NB4 (cell line): ENCODE measurements around the gene PCDH18.

Experiments used
- DNase-seq: peaks from one replicate; pipeline ENCODE4 v3.0.0; 2010; ENCODE audit warnings: low read depth
- H3K4me3 ChIP-seq: one replicate; pipeline ENCODE4 v1.5.1; 2011; ENCODE audit warnings: mild to moderate bottlenecking, low read depth, low read length, moderate library complexity
- MYC ChIP-seq: IDR thresholded peaks from 2 replicates; pipeline ENCODE4 v1.6.1; 2011; ENCODE audit warnings: low read depth, low read length
- POLR2A ChIP-seq: IDR thresholded peaks from 2 replicates; pipeline ENCODE4 v1.6.1; 2011; ENCODE audit warnings: mild to moderate bottlenecking; ENCODE audit not compliant: insufficient read length; ENCODE audit errors: extremely low read depth
- TF ChIP-seq, protein P1 (sequence below): IDR thresholded peaks from one replicate; pipeline ENCODE4 v1.5.1; 2012; ENCODE audit warnings: low read depth, low read length
- TF ChIP-seq, protein P2 (sequence below): IDR thresholded peaks from 2 replicates; pipeline ENCODE4 v1.6.1; 2011; ENCODE audit warnings: low read depth, low read length

PCDH18 gene

DNA sequence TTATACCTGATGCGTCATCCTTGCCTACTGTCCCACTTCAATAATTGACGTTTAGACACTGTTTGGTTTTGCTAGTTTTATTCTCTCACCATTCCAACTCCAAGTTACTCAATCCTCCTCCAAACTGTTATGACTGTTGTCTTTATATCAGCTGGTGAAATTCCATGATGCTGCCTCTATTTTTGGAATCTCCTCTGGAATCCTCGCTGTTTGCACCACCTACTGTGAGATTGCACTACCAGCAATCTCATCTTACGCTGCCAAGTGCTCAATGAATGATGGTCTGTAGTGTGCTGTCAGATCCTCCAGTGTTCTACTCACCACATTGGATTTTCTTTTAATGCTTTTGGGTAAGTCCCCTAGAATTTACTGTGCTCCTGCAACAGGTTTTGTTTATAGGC lies 13.2 kb upstream of the PCDH18 start:
- no peak for DNase-seq

DNA sequence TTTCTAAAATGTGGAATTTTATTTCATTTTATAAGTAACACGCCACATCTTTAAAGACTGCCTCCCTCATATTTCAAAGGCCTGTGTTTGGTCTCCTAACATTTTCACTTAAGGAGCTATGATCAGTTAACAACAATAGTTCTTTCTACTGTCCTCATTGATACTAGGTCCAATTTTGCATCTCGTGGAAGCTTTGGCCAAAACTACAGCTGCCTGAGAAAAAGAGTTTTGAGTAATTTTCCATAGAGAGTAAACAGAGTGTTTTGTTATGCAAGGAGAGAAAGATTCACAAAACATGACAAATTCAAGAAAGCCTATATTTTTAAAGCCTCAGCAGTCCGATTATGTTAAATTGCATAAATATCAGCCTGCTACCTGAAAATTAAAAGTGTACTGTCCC lies 11.4 kb upstream of the PCDH18 start:
- no peak for DNase-seq
- H3K4me3 ChIP-seq: no peak overlapping the region
- TF ChIP-seq, protein P1, sequence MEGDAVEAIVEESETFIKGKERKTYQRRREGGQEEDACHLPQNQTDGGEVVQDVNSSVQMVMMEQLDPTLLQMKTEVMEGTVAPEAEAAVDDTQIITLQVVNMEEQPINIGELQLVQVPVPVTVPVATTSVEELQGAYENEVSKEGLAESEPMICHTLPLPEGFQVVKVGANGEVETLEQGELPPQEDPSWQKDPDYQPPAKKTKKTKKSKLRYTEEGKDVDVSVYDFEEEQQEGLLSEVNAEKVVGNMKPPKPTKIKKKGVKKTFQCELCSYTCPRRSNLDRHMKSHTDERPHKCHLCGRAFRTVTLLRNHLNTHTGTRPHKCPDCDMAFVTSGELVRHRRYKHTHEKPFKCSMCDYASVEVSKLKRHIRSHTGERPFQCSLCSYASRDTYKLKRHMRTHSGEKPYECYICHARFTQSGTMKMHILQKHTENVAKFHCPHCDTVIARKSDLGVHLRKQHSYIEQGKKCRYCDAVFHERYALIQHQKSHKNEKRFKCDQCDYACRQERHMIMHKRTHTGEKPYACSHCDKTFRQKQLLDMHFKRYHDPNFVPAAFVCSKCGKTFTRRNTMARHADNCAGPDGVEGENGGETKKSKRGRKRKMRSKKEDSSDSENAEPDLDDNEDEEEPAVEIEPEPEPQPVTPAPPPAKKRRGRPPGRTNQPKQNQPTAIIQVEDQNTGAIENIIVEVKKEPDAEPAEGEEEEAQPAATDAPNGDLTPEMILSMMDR: no peak
- TF ChIP-seq, protein P2, sequence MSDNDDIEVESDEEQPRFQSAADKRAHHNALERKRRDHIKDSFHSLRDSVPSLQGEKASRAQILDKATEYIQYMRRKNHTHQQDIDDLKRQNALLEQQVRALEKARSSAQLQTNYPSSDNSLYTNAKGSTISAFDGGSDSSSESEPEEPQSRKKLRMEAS: no peak
- TF ChIP-seq POLR2A (no peak), MYC (no peak)

More for the DNA sequence above, 13.2 kb upstream of the PCDH18 start:
- no peak for TF ChIP-seq POLR2A
- TF ChIP-seq, protein P1: no peak
- TF ChIP-seq, protein P2: no peak
- no peak overlapping the region for H3K4me3 ChIP-seq

DNA sequence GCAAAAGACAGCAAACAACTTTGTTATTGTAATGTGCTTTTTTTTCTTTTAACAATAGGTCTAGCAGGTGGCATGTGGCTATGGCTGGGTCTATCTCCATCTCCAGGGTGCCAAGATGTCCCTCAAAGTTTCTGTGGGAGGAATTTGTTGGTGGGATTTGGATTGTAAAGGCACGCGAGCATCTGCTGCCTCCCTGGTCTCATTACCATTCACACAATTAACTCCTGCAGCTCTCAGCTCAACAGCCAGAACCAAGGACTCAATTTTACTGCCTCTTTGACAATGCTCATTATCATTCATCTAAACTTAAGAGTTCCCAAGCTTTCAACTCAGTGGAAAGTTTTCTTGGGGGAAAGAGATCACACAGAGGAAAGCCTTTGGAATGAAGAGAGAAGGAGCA lies 10.9 kb upstream of the PCDH18 start:
- DNase-seq: no peak
- no peak overlapping the region for H3K4me3 ChIP-seq
- TF ChIP-seq, protein P2: no peak
- TF ChIP-seq, protein P1: no peak
- TF ChIP-seq MYC (no peak), POLR2A (no peak)

DNA sequence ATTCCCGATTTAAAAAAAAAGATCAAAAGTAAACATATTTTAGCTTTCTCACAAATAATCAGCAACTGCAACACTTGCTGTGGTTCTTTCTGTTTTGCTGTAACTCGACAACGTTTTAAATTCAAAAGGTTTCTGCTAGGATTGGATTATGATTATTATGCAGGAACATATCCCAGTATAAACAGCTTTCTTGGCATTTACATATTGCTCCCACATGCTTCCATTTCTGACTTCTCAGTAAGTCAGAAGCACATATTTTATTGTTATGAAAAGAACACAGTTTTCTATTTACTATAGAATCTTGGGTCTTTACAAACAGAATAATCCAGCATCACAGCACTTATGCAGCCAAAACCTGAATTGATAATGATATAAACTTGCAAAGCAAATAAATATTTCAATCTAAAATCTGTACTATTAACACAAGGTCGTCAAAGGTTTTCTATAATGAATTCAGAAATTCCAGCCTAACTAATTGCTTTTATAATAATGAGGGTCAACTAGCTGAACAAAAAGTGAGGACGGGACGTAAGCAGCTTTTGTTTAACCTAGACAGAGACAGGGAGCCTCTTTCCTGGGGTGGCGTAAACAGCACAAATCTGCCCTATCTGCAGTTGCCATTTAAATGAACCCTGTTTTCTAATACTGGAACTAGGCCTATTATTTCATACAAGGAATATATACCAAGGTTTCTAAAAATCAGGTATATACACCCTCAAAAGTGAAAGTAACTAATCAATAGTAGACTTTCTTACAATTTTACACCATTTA lies 9.8 kb upstream of the PCDH18 start:
- DNase-seq: no peak
- no peak overlapping the region for H3K4me3 ChIP-seq
- TF ChIP-seq, protein P2: no peak
- TF ChIP-seq POLR2A: no peak

DNA sequence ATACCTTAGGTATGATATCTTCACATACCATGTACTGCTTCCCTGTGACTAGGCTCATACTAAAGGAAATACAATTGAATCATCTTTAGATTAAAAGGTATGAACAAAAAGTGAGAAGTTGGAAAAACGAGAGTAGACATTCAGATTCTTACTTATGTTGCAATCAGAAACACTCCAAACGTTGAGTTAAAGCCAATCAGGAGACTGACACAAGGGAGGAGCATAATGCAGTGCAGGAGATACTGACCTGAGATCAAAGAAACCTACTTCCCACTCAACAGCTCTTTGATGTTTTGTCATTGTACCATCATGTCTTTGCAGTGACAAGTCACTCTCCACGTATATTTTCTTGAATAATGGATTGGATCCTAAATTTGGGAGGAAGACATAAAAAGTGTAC lies 8.9 kb upstream of the PCDH18 start:
- no peak for DNase-seq
- H3K4me3 ChIP-seq: no peak overlapping the region
- TF ChIP-seq, protein P2: no peak
- TF ChIP-seq POLR2A (no peak), MYC (no peak)
- TF ChIP-seq, protein P1: no peak

DNA sequence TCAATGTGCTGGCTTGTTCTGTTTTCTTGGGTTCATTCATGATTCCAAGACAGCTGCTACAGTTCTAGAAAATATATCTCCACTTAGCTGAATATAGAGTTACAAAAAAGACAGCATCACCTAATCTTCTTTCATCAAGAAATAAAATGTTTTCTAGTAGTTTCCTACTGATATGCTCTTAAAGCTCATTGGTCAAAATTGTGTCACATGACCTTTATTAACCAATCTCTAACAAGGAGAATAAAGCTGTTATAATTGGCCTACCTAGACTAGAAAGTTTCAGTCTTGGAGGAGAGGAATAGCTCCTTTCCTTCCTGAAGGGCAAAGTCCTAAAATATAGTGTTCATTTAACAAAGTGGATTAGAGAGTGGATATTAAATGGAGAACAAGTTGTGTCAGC lies 8.1 kb upstream of the PCDH18 start:
- H3K4me3 ChIP-seq: no peak overlapping the region
- TF ChIP-seq, protein P1: no peak
- TF ChIP-seq POLR2A (no peak), MYC (no peak)
- TF ChIP-seq, protein P2: no peak
- no peak for DNase-seq
